ENCODE results near the gene PCNP.
"Not testable (repeated sequence)": the region's sequence is repeated elsewhere in the genome, so short reads cannot be mapped to it uniquely, and the experiment has no call there.

The PCNP gene

GRCh38 chr3:101631098-101631796, 57.3 kb downstream of the PCNP start:
- Histone ChIP-seq H3K4me3 (ENCODE audit: low read length) (no peak overlapping the region), H3K4me2 (ENCODE audit: low read length) (no peak overlapping the region), H3K27me3 (ENCODE audit: control insufficient read depth, low read length) (no peaks in the 10 kb centered on the region), H3K27ac (ENCODE audit: low read depth, low read length) (no peak overlapping the region), H3F3A (ENCODE audit: control insufficient read depth, insufficient read depth) (no peaks in the 10 kb centered on the region), H4K20me1 (ENCODE audit: control insufficient read depth, insufficient read depth, low read depth, low read length) (no peaks in the 10 kb centered on the region), H3K79me2 (ENCODE audit: control insufficient read depth, low read length) (no peaks in the 10 kb centered on the region), H3K4me1 (ENCODE audit: control insufficient read depth, low read length) (peaks cover 4% of the 10 kb centered on the region), H3K9me3 (ENCODE audit: control insufficient read depth, insufficient read depth, low read length) (no peaks in the 10 kb centered on the region), H3K36me3 (ENCODE audit: control insufficient read depth, low read length) (no peaks in the 10 kb centered on the region), H3K9me2 (replicated peaks; ENCODE audit: control insufficient read depth, low read length) (no peaks in the 10 kb centered on the region)
- TF ChIP-seq EZH2phosphoT487 (IDR thresholded peaks at IDR 0.05; ENCODE audit: borderline replicate concordance, low read length) (no peak), CTCF (IDR thresholded peaks at IDR 0.05; ENCODE audit: low read depth, low read length, poor library complexity, severe bottlenecking) (no peak)

GRCh38 chr3:101631959-101632358, 58.0 kb downstream of the PCNP start:
- H3K9me2 ChIP-seq (replicated peaks; ENCODE audit: control insufficient read depth, low read length); H3K9me3 ChIP-seq (ENCODE audit: control insufficient read depth, insufficient read depth, low read length); H3K4me3 ChIP-seq (ENCODE audit: low read length); H4K20me1 ChIP-seq (ENCODE audit: control insufficient read depth, insufficient read depth, low read depth, low read length); H3K27me3 ChIP-seq (ENCODE audit: control insufficient read depth, low read length); H3K27ac ChIP-seq (ENCODE audit: low read depth, low read length); H3K79me2 ChIP-seq (ENCODE audit: control insufficient read depth, low read length); H3F3A ChIP-seq (ENCODE audit: control insufficient read depth, insufficient read depth); H3K36me3 ChIP-seq (ENCODE audit: control insufficient read depth, low read length); H3K4me1 ChIP-seq (ENCODE audit: control insufficient read depth, low read length); H3K4me2 ChIP-seq (ENCODE audit: low read length): not testable (repeated sequence)

- Histone ChIP-seq H3K27me3 (ENCODE audit: control insufficient read depth, low read length) (no peaks in the 10 kb centered on the region), H3F3A (ENCODE audit: control insufficient read depth, insufficient read depth) (no peaks in the 10 kb centered on the region), H3K36me3 (ENCODE audit: control insufficient read depth, low read length) (no peaks in the 10 kb centered on the region), H4K20me1 (ENCODE audit: control insufficient read depth, insufficient read depth, low read depth, low read length) (no peaks in the 10 kb centered on the region), H3K79me2 (ENCODE audit: control insufficient read depth, low read length) (no peaks in the 10 kb centered on the region), H3K9me3 (ENCODE audit: control insufficient read depth, insufficient read depth, low read length) (no peaks in the 10 kb centered on the region), H3K27ac (ENCODE audit: low read depth, low read length) (no peak overlapping the region), H3K4me3 (ENCODE audit: low read length) (no peak overlapping the region), H3K4me1 (ENCODE audit: control insufficient read depth, low read length) (peaks cover 4% of the 10 kb centered on the region), H3K4me2 (ENCODE audit: low read length) (no peak overlapping the region), H3K9me2 (replicated peaks; ENCODE audit: control insufficient read depth, low read length) (no peaks in the 10 kb centered on the region)
- TF ChIP-seq EZH2phosphoT487 (IDR thresholded peaks at IDR 0.05; ENCODE audit: borderline replicate concordance, low read length) (no peak), CTCF (IDR thresholded peaks at IDR 0.05; ENCODE audit: low read depth, low read length, poor library complexity, severe bottlenecking) (no peak)
These were observed 58.6 kb downstream of the PCNP start for GRCh38 chr3:101632586-101632985.

- no peak overlapping the region for H3K4me2 ChIP-seq (ENCODE audit: low read length)
- no peaks in the 10 kb centered on the region for H3F3A ChIP-seq (ENCODE audit: control insufficient read depth, insufficient read depth)
- no peaks in the 10 kb centered on the region for H3K9me3 ChIP-seq (ENCODE audit: control insufficient read depth, insufficient read depth, low read length)
- no peaks in the 10 kb centered on the region for H3K79me2 ChIP-seq (ENCODE audit: control insufficient read depth, low read length)
- TF ChIP-seq EZH2phosphoT487 (IDR thresholded peaks at IDR 0.05; ENCODE audit: borderline replicate concordance, low read length) = no peak
- TF ChIP-seq CTCF (IDR thresholded peaks at IDR 0.05; ENCODE audit: low read depth, low read length, poor library complexity, severe bottlenecking) = no peak
- no peak overlapping the region for H3K27ac ChIP-seq (ENCODE audit: low read depth, low read length)
- H3K4me1 ChIP-seq (ENCODE audit: control insufficient read depth, low read length) = peaks cover 4% of the 10 kb centered on the region
- H3K9me2 ChIP-seq (replicated peaks; ENCODE audit: control insufficient read depth, low read length) = no peaks in the 10 kb centered on the region
- H3K36me3 ChIP-seq (ENCODE audit: control insufficient read depth, low read length) = no peaks in the 10 kb centered on the region
- H3K4me3 ChIP-seq (ENCODE audit: low read length) = no peak overlapping the region
- H3K27me3 ChIP-seq (ENCODE audit: control insufficient read depth, low read length) = no peaks in the 10 kb centered on the region
- H4K20me1 ChIP-seq (ENCODE audit: control insufficient read depth, insufficient read depth, low read depth, low read length) = no peaks in the 10 kb centered on the region
These were observed 59.2 kb downstream of the PCNP start for GRCh38 chr3:101633186-101633585.

Measured in DOHH2 (cell line).